RPMI7951 (cell line): ENCODE results near the gene DRC3. TPM values are rescaled to one million over a fixed set of nuclear protein-coding genes. Genes with fewer than 3 reads are reported as not detected.

ENCODE experiments used
- DNase-seq: peaks from one replicate; pipeline ENCODE4 v3.0.0-alpha.2; 2012; ENCODE audit warnings: low read depth
- total RNA-seq: library from RNA; depleted of rRNA; stranded (reverse); fragments of >200 nt; shearing (Covaris generic); gene quantifications from 2 replicates; pipeline ENCODE4 v1.2.3, GENCODE V29; 2014; rRNA removed

Gene DRC3
- total RNA-seq, 1 experiment from 2014 or later = 2.2 TPM

DNA sequence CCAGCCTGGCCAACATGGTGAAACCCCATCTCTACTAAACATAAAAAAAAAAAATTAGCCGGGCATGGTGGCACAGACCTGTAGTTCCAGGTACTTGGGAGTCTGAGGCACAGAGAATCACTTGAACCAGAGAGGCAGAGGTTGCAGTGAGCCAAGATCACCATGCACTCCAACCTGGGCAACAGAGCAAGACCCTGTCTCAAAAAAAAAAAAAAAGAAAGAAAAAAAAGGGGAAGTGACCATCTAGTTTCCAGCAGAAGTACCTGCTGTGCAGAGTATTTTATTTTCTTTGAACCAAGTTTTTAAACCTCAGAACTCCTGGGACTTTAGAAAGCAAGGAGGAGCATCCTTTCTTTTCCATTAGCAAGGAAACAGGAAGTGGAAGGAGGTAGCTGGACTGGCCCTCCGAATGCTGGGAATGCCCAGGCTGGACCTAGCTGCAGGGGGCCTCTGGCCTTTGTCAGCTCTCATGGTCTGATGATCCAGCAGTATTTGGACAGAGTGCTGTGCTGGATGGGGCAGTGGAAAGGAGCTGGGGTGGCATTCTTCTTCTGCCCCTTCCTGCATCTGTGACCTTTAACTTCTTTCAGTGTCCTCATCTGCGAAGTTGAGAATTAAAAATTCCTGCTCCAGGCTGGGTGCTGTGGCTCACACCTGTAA, 73.2 kb downstream of the DRC3 start:
- DNase-seq = no peak

DNA sequence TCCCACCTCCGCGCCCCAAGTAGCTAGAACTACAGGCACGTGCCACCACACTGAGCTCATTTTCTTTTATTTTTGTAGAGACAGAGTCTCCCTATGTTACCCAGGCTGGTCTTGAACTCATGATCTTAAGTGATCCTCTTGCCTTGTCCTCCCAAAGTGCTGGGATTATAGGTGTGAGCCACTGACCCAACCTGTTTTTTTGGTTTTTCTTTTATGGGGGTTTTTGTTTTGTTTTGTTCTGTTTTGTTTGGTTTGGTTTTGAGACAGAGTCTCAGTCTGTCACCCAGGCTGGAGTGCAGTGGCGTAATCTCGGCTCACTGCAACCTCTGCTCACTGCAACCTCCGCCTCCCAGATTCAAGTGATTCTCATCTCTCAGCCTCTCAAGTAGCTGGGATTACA, 82.9 kb downstream of the DRC3 start:
- no peak for DNase-seq

DNA sequence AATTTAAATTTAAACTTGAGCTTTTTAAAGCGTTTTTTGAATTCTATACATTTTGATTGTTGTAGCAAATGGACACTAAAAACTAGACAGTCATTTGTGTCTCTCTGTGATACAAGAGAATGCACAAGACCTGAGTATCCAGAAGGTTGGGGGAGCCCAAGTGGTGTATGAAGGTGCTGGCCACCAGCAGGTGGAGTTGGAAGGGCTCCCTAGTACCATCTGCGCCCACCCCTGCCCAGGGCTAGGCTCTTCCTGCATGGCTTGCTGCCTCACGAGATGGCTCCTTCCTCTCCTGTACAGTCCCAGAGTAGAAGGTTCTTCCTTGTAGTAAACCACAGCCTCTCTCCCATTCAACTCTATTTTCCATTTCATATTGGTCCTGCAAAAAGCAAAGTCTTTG, 83.6 kb downstream of the DRC3 start:
- no peak for DNase-seq

DNA sequence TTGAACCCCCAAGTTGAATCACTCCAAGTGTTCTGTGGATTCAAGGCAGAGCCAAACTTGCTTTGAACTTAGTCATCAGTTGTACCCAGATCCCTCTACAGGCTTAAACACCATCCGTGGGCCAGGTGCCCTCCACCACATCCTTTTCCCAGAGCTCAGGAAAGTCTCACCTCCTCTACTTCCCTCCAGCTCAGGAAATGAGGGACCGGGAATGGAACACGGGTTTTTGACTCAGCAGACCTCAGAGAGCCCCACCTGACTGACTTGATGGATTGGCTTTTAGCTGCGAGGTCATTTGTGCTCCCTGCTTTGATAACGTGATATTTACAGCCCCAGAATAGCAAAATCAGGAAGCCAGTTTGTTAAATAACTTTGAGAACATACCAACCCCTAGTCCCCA, 86.6 kb downstream of the DRC3 start:
- no peak for DNase-seq

DNA sequence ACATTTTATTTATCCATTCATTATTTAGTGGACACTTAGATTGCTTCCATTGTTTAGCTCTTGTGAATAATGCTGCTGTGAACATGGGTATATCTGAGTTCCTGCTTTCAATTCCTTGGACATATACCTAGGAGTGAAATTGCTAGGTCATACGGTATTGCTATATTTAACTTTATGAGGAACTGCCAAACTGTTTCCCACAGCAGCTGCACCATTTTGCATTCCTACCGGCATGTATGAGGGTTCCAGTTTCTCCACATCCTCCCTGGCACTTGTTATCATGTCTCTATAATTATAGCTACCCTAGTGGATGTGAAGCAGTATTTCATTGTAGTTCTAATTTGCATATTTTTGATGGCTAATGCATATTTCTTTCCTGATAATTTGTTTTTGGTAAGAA, 91.4 kb downstream of the DRC3 start:
- no peak for DNase-seq

DNA sequence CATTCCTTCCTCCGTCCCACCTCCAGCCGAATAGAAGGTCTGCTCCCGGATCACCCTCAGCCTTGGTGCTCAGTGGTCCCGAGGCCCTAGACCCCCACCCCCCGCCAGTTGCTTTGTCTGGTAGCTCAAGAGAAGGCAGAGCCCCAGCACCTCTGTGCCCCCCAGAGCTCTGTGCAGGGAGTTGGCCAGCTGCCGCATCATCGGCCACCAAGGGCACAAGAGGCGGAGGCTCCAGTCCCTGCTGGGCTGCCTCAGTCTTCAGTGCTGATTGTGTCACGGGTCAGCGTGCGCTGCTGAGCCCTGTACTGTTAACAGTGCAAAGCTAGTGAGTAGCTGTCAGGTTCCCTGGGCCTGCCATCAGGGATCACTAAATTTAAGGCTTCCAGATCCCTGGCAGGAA, 92.9 kb downstream of the DRC3 start:
- DNase-seq = no peak

Other genes starting within 250 kb of the DRC3 start
- gene SREBF1, start 135.9 kb upstream of the DRC3 start, total RNA-seq = 24.3 and 25.7 TPM in 2 replicates
- 16.2 and 18.5 TPM in 2 replicates for gene TOM1L2, start 462 bp upstream of the DRC3 start, total RNA-seq
- gene ATPAF2, start 66.3 kb downstream of the DRC3 start, total RNA-seq = 13.3 and 14.0 TPM in 2 replicates
- gene GID4, start 66.5 kb downstream of the DRC3 start, total RNA-seq = 4.9 and 6.0 TPM in 2 replicates
- gene DRG2, start 115.1 kb downstream of the DRC3 start, total RNA-seq = 25.7 and 45.5 TPM in 2 replicates
- 0.24 TPM in 1 of 2 replicates, not detected in the other for gene MYO15A, start 135.9 kb downstream of the DRC3 start, total RNA-seq
- gene ALKBH5, start 211.0 kb downstream of the DRC3 start, total RNA-seq = 62.8 and 65.1 TPM in 2 replicates